HS-5 (cell line): ENCODE results near the gene MYO9B.

Experiments
- DNase-seq: peaks from one replicate; pipeline ENCODE4 v3.0.0-alpha.2; 2012; ENCODE audit warnings: low read depth

The MYO9B gene

GRCh38 chr19:17060802-17061201 lies 14.8 kb upstream of the MYO9B start:
- no peak for DNase-seq

GRCh38 chr19:17061205-17061604 lies 14.4 kb upstream of the MYO9B start:
- DNase-seq: no peak

- DNase-seq: no peak
Measured at GRCh38 chr19:17061691-17062090, 13.9 kb upstream of the MYO9B start.

DNA sequence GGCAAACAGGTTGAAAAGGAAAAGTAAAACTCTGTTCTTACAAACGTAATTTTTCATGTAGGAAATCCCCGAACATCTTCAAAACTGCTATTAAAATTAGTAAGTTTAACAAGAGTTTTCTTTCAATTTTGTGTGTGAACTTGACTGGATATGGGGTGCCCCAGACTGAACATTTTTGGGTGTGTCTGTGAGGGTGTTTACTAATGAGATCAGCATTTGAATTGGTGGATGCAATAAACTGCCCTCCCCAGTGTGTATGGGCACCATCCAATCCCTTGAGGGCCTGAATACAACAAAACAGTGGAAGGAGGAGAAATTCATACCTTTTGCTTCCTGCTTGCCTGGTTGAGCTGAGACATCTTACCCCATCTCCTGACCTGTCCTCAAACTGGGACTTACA lies 12.1 kb upstream of the MYO9B start:
- no peak for DNase-seq

DNA sequence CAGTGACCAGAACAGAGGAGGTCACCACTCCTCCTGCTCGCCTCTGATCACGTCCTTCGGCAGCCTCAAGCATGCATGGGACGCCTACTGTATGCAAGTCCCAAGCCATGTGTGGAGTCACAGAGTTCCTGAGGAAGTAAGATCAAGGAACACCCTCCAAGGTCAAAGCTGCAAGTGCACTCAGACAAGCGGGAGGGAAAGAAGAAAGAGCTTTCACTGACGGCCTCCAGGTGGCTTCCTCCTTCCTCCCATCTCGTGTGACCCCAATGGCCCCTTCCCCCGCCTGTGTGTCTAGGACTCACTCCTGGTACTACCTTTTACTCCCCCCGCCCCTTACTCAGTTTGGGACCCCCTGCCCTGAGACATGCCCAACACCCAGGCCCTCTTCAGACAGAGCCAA lies 6.4 kb upstream of the MYO9B start:
- DNase-seq: no peak

GRCh38 chr19:17070421-17070820 lies 5.2 kb upstream of the MYO9B start:
- DNase-seq: no peak

DNA sequence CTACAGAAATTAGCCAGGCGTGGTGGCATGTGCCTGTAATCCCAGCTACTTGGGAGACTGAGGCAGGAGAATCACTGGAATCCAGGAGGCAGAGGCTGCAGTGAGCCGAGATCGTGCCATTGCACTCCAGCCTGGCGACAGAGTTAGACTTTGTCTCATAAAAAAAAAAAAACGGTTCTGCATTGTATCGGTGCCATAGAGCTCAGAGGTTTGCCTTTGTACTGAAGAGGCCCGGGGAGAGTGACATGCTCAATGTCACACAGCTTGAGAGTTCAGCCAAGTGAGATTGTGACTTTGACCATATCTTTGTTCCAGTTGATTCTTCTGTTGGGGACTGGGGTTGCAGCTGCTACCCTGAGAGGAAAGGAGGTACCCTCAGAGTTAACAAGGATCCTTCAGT lies 4.7 kb upstream of the MYO9B start:
- no peak for DNase-seq

- DNase-seq: no peak
Measured at GRCh38 chr19:17073869-17074633, 1.5 kb upstream of the MYO9B start.

DNA sequence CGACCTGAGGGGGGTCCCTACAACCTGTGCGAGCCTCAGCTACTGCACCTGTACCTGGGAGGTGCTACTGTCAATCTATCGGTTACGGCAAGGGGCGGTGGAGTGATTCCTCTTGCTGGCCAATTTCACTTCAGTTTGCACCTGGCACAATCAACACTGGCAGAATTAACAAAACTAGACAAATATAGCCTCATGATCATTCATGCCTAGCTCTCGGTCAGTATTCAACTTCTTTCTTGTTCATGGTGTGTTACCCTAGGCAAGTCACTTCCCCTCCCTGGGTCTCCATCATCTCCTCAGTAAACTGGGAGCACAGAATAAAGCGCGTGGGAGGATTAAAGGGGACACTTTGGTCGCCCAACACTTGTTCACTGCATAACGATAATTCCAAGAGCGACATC lies 943 bp upstream of the MYO9B start:
- no peak for DNase-seq

- no peak for DNase-seq
Measured at GRCh38 chr19:17075864-17076542, 426 bp downstream of the MYO9B start.

DNA sequence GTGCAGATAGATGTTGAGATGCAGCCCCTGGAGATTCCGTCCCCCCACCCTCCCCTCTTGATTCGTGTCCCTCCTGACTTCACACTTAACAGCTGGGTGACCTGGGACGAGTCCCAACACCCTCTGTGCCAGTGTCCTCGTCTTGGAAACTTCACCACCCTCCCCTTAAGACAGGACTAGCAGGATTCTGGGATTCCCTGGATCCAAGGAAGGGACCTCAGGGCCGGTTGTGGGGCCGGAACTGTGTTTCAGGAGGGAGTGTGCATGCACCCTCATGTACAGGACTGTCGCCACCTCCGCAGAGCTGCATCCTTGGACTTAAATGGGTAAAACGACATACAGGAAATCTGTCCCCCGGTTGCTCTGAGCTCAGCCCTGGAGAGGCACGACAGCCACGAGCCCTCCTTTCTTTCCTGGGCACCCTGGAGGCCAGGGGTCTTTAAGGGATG lies 990 bp downstream of the MYO9B start:
- no peak for DNase-seq

DNA sequence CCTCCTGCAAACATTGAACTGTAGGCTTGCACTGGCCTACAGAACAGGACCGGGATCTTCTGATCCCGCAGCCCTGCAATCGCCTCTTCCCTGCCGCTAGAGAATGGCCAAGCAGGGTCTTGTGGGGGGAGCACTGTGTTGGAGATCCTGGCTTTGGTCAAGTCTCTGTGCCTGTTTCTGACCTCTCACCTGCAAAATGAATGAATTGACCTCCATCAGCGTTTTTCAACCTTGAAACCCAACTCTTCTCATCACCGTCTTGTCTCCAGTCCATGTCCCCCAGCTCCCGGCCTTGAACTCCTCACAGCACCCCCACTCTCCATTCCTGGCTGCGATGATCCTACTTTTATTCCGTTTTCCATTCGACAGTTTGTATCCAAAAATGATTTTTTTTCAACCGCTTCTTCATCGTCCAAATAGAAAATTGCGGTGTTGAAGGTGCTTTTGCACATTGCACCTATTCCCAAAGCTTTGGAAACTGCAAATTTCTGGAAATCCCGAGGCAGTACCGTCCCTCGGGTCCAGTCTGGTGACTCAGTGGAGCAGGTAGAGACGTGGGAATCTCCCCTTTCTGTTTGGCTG lies 2.0 kb downstream of the MYO9B start:
- DNase-seq: no peak

GRCh38 chr19:17078036-17078919 lies 2.7 kb downstream of the MYO9B start:
- DNase-seq: no peak

DNA sequence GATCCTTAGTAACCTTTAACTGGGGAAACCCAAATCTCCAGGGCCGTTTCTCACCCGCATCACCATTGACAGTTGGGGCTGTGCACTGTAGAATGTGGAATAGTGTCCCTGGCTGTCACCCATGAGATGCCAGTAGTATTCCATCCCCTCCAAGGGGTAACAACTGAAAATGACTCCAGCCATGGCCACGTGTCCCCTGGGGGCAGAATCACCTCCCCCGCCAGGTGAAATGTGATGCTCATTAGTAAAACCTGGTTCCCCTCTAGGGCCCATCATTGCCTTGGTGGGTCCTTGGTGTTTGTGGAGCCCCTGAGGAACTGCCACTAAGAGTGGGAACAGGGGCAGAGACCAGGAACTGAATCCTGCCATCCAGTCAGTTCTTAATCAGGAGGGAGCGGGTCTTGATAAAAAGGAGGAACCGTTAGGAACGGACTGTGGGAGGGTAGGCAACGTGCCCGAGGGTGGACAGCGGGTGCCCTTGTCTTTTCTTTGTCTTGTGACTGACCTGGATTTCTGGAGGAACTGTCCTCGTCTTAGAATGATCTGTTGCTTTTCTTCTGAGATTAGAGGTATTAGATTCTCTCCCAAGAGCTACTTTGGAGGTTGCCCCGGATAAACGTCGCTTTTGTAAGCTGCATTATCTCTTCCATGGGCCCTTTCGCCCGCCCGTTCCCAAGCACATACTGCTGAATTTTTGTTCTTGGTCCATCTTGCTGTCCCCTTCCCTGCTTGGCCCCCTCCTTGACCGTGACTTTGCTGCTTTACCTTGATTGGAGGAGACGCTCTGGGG lies 3.5 kb downstream of the MYO9B start:
- DNase-seq: no peak

GRCh38 chr19:17079710-17080439 lies 4.3 kb downstream of the MYO9B start:
- peak; percentile 88 for DNase-seq

GRCh38 chr19:17080440-17080801 lies 4.8 kb downstream of the MYO9B start:
- no peak for DNase-seq

DNA sequence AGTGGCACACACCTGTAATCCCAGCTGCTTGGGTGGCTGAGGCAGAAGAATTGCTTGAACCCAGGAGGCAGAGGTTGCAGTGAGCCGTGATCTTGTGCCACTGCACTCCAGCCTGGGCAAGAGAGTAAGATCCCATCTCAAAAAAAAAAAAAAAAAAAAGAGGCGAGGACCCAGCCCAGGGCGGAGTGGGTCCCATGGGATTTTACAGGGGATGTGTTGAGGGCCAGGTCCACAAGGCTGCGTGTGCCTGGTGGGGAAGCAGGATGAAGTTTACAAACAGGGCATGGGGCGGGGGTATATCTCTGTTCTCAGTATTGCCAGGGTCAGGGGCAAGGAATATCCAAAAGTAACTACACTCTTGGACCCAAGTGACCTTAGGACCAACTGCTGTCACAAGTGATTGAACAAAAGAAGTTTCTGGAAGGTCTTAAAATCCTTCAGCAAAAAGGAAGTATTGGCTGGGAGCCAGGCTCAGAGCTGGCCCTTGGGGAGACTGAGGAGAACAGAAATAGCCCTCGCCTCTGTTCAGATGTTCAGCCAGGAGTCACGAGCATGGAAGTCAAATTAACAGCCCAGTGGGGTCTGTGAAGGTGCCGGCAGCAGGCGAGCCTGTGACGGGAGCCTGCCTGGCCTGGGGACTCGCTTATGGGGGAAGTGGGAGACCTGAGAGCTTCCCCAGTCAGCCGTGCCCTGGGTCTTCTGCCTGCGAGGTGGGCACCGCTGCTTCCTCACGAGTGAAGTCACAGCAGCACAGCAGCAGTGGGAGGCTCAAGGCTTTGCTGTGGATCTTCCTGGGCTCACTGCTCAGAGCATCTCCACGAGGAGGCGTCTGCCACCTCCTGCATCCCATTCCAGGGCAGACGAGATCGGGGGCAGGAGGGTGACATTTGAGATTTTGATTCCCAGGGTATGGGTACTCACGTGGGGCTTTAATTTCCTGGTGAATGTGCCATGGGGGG lies 6.4 kb downstream of the MYO9B start:
- DNase-seq: no peak

DNA sequence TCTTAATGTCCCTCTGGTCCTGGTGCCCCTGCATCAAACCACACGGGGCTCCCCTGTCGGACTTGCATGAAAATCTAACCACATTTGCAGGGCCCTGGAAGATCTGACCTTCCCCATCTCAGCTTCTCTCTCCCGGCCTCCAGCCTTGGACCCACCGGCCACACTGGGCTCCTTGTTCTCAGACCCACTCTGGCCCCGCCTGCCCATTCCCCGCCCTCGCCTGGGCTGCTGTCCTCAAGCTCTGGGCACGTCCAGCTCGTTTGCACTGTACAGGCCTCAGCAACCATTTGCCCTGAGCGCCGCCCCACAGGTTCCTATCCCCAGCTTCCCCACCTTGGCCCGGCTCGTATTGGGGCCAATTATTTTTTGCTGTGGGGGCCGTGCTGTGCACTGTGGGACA lies 10.5 kb downstream of the MYO9B start:
- no peak for DNase-seq

GRCh38 chr19:17086834-17087233 lies 11.3 kb downstream of the MYO9B start:
- DNase-seq: no peak

DNA sequence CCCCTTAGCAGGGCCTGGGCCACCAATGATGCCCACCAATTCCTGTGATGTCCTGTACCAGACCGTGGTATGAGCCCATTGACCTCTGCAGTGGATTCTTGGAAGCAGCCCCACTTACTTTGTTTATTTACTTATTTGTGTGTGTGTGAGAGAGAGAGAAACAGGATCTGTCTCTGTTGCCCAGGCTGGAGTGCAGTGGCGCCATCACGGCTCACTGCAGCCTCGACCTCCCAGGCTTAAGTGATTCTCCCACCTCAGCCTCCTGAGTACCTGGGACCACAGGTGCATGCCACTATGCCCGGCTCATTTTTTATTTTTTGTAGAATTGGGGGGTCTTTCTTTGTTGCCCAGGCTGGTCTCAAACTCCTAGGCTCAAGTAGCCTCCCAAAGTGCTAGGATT lies 13.0 kb downstream of the MYO9B start:
- no peak for DNase-seq
